ENCODE data around the gene CD27.
A peak's percentile ranks its signal among the peaks of the same experiment; 100 is the strongest.
"Not testable (repeated sequence)": the region's sequence is repeated elsewhere in the genome, so short reads cannot be mapped to it uniquely, and the experiment has no call there.

Gene CD27

GRCh38 chr12:6478416-6478815 is 33.7 kb downstream of the CD27 start:
- peaks cover 14% of the 10 kb centered on the region for H3K27me3 Mint-ChIP-seq (ENCODE audit: low read depth)
- H3K27ac Mint-ChIP-seq, result no peak overlapping the region
- peaks cover 3% of the 10 kb centered on the region for H3K9me3 Mint-ChIP-seq
- no peak for TF ChIP-seq CTCF (IDR thresholded peaks at IDR 0.05; ENCODE audit: unreplicated experiment in 3 of 3)
- no peaks in the 10 kb centered on the region for H3K36me3 Mint-ChIP-seq (ENCODE audit: low read depth)
- H3K4me3 Mint-ChIP-seq, result no peak overlapping the region
- no peaks in the 10 kb centered on the region for H3K4me1 Mint-ChIP-seq

- Mint-ChIP-seq H3K27me3 (ENCODE audit: low read depth) (no peaks in the 10 kb centered on the region), H3K27ac (no peak overlapping the region), H3K4me3 (no peak overlapping the region), H3K36me3 (ENCODE audit: low read depth) (peaks cover 4% of the 10 kb centered on the region), H3K9me3 (no peaks in the 10 kb centered on the region), H3K4me1 (peaks cover 12% of the 10 kb centered on the region)
- no peak for TF ChIP-seq CTCF (IDR thresholded peaks at IDR 0.05; ENCODE audit: unreplicated experiment in 3 of 3)
These were observed 43.5 kb downstream of the CD27 start for GRCh38 chr12:6488240-6488639.

- no peaks in the 10 kb centered on the region for H3K9me3 Mint-ChIP-seq
- no peak overlapping the region for H3K27ac Mint-ChIP-seq
- no peaks in the 10 kb centered on the region for H3K27me3 Mint-ChIP-seq (ENCODE audit: low read depth)
- no peak overlapping the region for H3K4me3 Mint-ChIP-seq
- H3K36me3 Mint-ChIP-seq (ENCODE audit: low read depth), result peaks cover 4% of the 10 kb centered on the region
- no peak for TF ChIP-seq CTCF (IDR thresholded peaks at IDR 0.05; ENCODE audit: unreplicated experiment in 3 of 3)
- H3K4me1 Mint-ChIP-seq, result peaks cover 15% of the 10 kb centered on the region
These were observed 44.7 kb downstream of the CD27 start for GRCh38 chr12:6489449-6489848.

GRCh38 chr12:6490673-6491072 is 45.9 kb downstream of the CD27 start:
- not testable (repeated sequence) for H3K9me3 Mint-ChIP-seq; H3K27me3 Mint-ChIP-seq (ENCODE audit: low read depth); H3K27ac Mint-ChIP-seq
- Mint-ChIP-seq H3K4me1 (peaks cover 27% of the 10 kb centered on the region), H3K36me3 (ENCODE audit: low read depth) (peaks cover 11% of the 10 kb centered on the region), H3K4me3 (peak overlapping the region in 1 of 3 experiments; percentile 40)

- Mint-ChIP-seq H3K27ac (peak within 1 kb of the TSS; percentile 97 to 99 (median 99)), H3K4me3 (peak within 1 kb of the TSS; percentile 89 to 97 (median 90)), H3K36me3 (ENCODE audit: low read depth) (peaks cover 16% of the 10 kb centered on the region), H3K9me3 (no peaks in the 10 kb centered on the region), H3K4me1 (peaks cover 27% of the 10 kb centered on the region), H3K27me3 (ENCODE audit: low read depth) (no peaks in the 10 kb centered on the region)
- no peak for TF ChIP-seq CTCF (IDR thresholded peaks at IDR 0.05; ENCODE audit: unreplicated experiment in 3 of 3)
These were observed 48.2 kb downstream of the CD27 start, which contains the start of gene MRPL51 for GRCh38 chr12:6492838-6493496. Gene MRPL51, minus strand, starts transcription at chr12:6493262. Its CDS starts 126 bp downstream, at chr12:6493136.

GRCh38 chr12:6493497-6494257 is 48.9 kb downstream of the CD27 start, which contains the start of gene NCAPD2:
Gene NCAPD2, plus strand, starts transcription at chr12:6494102. Its CDS starts 997 bp downstream, at chr12:6495099.
- Mint-ChIP-seq H3K27ac (peak within 1 kb of the TSS; percentile 97 to 99 (median 99)), H3K9me3 (no peaks in the 10 kb centered on the region), H3K27me3 (ENCODE audit: low read depth) (no peaks in the 10 kb centered on the region), H3K36me3 (ENCODE audit: low read depth) (peaks cover 20% of the 10 kb centered on the region), H3K4me1 (peaks cover 27% of the 10 kb centered on the region), H3K4me3 (peak within 1 kb of the TSS; percentile 89 to 97 (median 90))
- TF ChIP-seq CTCF (IDR thresholded peaks at IDR 0.05; ENCODE audit: unreplicated experiment in 3 of 3), result peak; percentile 26 to 43 (median 39)

Measured in nephron (organoid).